HepG2 (cell line): Measurements from ENCODE around the gene SRSF2. TPM values are rescaled to one million over a fixed set of nuclear protein-coding genes. Genes with fewer than 3 reads are reported as not detected.

Source experiments
- AGO1 ChIP-seq: fragments of 200-400 bp; formaldehyde crosslinking; IDR thresholded peaks from 2 replicates; pipeline ENCODE4 v1.6.1; 2017; ENCODE audit warnings: mild to moderate bottlenecking, low read depth, low read length, moderate library complexity; ENCODE audit not compliant: poor library complexity, severe bottlenecking
- ELF1 ChIP-seq: sonication (generic); formaldehyde crosslinking; IDR thresholded peaks from 2 replicates; pipeline ENCODE4 v1.4.0; 2020; ENCODE audit warnings: missing genetic modification reagents
- KDM6A ChIP-seq: IDR thresholded peaks from 2 replicates; pipeline ENCODE4 v1.6.1; 2016; ENCODE audit warnings: low read depth
- NR3C1 ChIP-seq: sonication (generic); formaldehyde crosslinking; IDR thresholded peaks from 2 replicates; pipeline ENCODE4 v1.4.0; 2020; ENCODE audit warnings: missing genetic modification reagents
- PCBP1 ChIP-seq: fragments of 200-400 bp; formaldehyde crosslinking; IDR thresholded peaks from 2 replicates; pipeline ENCODE4 v1.6.1; 2017; ENCODE audit warnings: mild to moderate bottlenecking, low read depth, low read length, borderline replicate concordance
- RELA ChIP-seq: sonication (generic); formaldehyde crosslinking; IDR thresholded peaks from 2 replicates; pipeline ENCODE4 v1.4.0; 2020; ENCODE audit warnings: missing genetic modification reagents
- SRF ChIP-seq: IDR thresholded peaks from 2 replicates; pipeline ENCODE4 v1.6.1; 2011; ENCODE audit warnings: mild to moderate bottlenecking, low read depth, low read length, moderate library complexity
- TARDBP ChIP-seq: sonication (generic); formaldehyde crosslinking; IDR thresholded peaks from 2 replicates; pipeline ENCODE4 v1.8.0; 2022; ENCODE audit warnings: mild to moderate bottlenecking, missing genetic modification reagents
- TBL1XR1 ChIP-seq: fragments of 150-350 bp; IDR thresholded peaks from 2 replicates; pipeline ENCODE4 v1.6.1; 2014; ENCODE audit warnings: borderline replicate concordance, low read length; ENCODE audit not compliant: partially characterized antibody
- TCF7 ChIP-seq: sonication (generic); IDR thresholded peaks from 2 replicates; pipeline ENCODE4 v1.6.1; 2016; ENCODE audit warnings: antibody characterized with exemption, low read depth
- ZNF232 ChIP-seq: sonication (generic); formaldehyde crosslinking; IDR thresholded peaks from 2 replicates; pipeline ENCODE4 v1.4.0; 2020; ENCODE audit warnings: missing genetic modification reagents, borderline replicate concordance
- ZNF530 ChIP-seq: sonication (generic); formaldehyde crosslinking; IDR thresholded peaks from 2 replicates; pipeline ENCODE4 v1.5.0; 2020; ENCODE audit warnings: low read depth, mild to moderate bottlenecking, missing genetic modification reagents
- ZNF652 ChIP-seq: IDR thresholded peaks from 2 replicates; pipeline ENCODE4 v1.6.1; 2016; ENCODE audit warnings: low read depth, borderline replicate concordance
- ZNF781 ChIP-seq: sonication (generic); formaldehyde crosslinking; IDR thresholded peaks from 2 replicates; pipeline ENCODE4 v1.5.1; 2020; ENCODE audit warnings: borderline replicate concordance, mild to moderate bottlenecking, missing genetic modification reagents; ENCODE audit errors: not compliant biosample characterization
- polyA plus RNA-seq, 8 experiments: library from polyadenylated mRNA; depleted of rRNA in 3 of 8; stranded (reverse) in 7 of 8; unstranded in 1 of 8; fragments of >200 nt; fragmentation: Illumina TruSeq in 4 of 8; extraction: Trizol in 4 of 8; gene quantifications; 2 replicates each; pipeline versions ENCODE4 v1.2.1 to v1.2.3, GENCODE V29; 2011 to 2016; ENCODE audit warnings: low read depth in 4 of 8, missing spikeins in 1 of 8, mixed read lengths in 1 of 8; ENCODE audit not compliant: insufficient read depth in 1 of 8
- total RNA-seq, 5 experiments: library from RNA; depleted of rRNA; stranded (reverse); fragments of >200 nt; fragmentation: Illumina TruSeq; extraction: Trizol; gene quantifications; 2 replicates each; pipeline ENCODE4 v1.2.3, GENCODE V29; 2016; ENCODE audit warnings: low read depth in 1 of 5
- TF ChIP-seq, protein P1 (sequence below): IDR thresholded peaks from 2 replicates; pipeline ENCODE4 v1.6.1; 2016; ENCODE audit warnings: mild to moderate bottlenecking
- TF ChIP-seq, protein P2 (sequence below): IDR thresholded peaks from 2 replicates; pipeline ENCODE4 v1.6.1; 2016; ENCODE audit warnings: missing compliant biosample characterization, missing genetic modification reagents, borderline replicate concordance
- TF ChIP-seq, protein P3 (sequence below), 2 experiments: sonication (generic) in 1 of 2; formaldehyde crosslinking in 1 of 2; IDR thresholded peaks; 2 replicates each; pipeline versions ENCODE4 v1.5.1 to v1.6.1; 2011 to 2020; ENCODE audit warnings: borderline replicate concordance in 1 of 2, low read depth in 1 of 2, low read length in 1 of 2, mild to moderate bottlenecking in 1 of 2, missing genetic modification reagents in 1 of 2, moderate library complexity in 1 of 2
- TF ChIP-seq, protein P4 (sequence below): sonication (generic); formaldehyde crosslinking; conservative IDR thresholded peaks from 2 replicates; pipeline ENCODE4 v1.5.0; 2020; ENCODE audit warnings: missing genetic modification reagents
- TF ChIP-seq, protein P5 (sequence below): sonication (generic); formaldehyde crosslinking; IDR thresholded peaks from 2 replicates; pipeline ENCODE4 v1.5.0; 2020; ENCODE audit warnings: missing genetic modification reagents
- TF ChIP-seq, protein P6 (sequence below): IDR thresholded peaks from 2 replicates; pipeline ENCODE4 v1.6.1; 2016; ENCODE audit warnings: control low read depth

Gene SRSF2
- total and polyA plus RNA-seq, 2 of the 13 experiments (the other 11 are each of a cell fraction or from before 2014, with no cell fraction given) = 306 to 319 TPM

DNA sequence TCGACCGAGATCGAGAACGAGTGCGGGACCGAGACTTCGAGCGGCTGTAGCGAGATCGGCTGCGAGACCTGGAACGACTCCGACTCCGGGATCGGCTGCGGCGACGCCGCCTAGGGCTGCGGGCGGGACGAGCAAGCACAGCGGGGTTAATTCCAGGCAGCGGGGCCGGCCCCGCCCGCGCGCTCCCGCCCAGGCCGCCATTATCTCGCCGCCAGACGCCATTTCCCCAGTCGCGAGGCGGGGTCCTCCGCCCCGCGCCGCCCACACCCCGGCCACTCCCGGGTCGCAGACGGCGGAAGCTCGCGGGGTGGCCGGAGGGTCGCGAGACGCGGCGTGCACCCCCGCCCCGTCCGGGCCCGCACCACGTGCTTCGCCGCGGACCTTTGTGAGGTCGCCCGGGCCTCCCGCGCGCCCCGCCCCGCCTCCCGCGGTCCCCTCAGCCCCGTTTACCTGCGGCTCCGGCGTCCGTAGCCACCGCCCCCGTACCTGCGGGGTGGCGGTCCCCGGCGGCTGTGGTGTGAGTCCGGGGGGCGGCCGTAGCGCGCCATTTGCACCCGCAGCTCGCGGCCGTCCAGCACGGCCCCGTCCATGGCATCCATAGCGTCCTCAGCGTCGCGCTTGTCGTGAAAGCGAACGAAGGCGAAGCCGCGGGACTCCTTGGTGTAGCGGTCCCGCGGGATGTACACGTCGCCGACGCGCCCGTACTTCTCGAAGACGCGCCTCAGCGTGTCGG is 616 bp downstream of the SRSF2 start (continued):
- TF ChIP-seq TCF7 = no peak
- TF ChIP-seq, protein P1, sequence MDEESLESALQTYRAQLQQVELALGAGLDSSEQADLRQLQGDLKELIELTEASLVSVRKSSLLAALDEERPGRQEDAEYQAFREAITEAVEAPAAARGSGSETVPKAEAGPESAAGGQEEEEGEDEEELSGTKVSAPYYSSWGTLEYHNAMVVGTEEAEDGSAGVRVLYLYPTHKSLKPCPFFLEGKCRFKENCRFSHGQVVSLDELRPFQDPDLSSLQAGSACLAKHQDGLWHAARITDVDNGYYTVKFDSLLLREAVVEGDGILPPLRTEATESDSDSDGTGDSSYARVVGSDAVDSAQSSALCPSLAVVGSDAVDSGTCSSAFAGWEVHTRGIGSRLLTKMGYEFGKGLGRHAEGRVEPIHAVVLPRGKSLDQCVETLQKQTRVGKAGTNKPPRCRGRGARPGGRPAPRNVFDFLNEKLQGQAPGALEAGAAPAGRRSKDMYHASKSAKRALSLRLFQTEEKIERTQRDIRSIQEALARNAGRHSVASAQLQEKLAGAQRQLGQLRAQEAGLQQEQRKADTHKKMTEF (CRISPR knock-in tag) = no peak
- TF ChIP-seq, protein P2, sequence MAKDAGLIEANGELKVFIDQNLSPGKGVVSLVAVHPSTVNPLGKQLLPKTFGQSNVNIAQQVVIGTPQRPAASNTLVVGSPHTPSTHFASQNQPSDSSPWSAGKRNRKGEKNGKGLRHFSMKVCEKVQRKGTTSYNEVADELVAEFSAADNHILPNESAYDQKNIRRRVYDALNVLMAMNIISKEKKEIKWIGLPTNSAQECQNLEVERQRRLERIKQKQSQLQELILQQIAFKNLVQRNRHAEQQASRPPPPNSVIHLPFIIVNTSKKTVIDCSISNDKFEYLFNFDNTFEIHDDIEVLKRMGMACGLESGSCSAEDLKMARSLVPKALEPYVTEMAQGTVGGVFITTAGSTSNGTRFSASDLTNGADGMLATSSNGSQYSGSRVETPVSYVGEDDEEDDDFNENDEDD (CRISPR knock-in tag) = peak; percentile 40; the same call in 1 of the 2 replicates
- peak; percentile 55; the same call in 1 of the 2 replicates for TF ChIP-seq ZNF652
- no peak for TF ChIP-seq PCBP1
- no peak for TF ChIP-seq NR3C1 (CRISPR knock-in tag)
- no peak; the same call in 1 of the 2 replicates for TF ChIP-seq TARDBP (CRISPR knock-in tag)
- TF ChIP-seq, protein P3, sequence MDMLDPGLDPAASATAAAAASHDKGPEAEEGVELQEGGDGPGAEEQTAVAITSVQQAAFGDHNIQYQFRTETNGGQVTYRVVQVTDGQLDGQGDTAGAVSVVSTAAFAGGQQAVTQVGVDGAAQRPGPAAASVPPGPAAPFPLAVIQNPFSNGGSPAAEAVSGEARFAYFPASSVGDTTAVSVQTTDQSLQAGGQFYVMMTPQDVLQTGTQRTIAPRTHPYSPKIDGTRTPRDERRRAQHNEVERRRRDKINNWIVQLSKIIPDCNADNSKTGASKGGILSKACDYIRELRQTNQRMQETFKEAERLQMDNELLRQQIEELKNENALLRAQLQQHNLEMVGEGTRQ (IDR thresholded peaks at IDR 0.05; ENCODE audit: low read depth, low read length) = no peak
- TF ChIP-seq, protein P3 (CRISPR knock-in tag; IDR thresholded peaks at IDR 0.05; ENCODE audit: borderline replicate concordance) = no peak
- TF ChIP-seq RELA (CRISPR knock-in tag) = no peak
- TF ChIP-seq, protein P4, sequence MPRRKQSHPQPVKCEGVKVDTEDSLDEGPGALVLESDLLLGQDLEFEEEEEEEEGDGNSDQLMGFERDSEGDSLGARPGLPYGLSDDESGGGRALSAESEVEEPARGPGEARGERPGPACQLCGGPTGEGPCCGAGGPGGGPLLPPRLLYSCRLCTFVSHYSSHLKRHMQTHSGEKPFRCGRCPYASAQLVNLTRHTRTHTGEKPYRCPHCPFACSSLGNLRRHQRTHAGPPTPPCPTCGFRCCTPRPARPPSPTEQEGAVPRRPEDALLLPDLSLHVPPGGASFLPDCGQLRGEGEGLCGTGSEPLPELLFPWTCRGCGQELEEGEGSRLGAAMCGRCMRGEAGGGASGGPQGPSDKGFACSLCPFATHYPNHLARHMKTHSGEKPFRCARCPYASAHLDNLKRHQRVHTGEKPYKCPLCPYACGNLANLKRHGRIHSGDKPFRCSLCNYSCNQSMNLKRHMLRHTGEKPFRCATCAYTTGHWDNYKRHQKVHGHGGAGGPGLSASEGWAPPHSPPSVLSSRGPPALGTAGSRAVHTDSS = no peak
- TF ChIP-seq, protein P5, sequence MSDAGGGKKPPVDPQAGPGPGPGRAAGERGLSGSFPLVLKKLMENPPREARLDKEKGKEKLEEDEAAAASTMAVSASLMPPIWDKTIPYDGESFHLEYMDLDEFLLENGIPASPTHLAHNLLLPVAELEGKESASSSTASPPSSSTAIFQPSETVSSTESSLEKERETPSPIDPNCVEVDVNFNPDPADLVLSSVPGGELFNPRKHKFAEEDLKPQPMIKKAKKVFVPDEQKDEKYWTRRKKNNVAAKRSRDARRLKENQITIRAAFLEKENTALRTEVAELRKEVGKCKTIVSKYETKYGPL = no peak
- TF ChIP-seq ELF1 (CRISPR knock-in tag) = no peak
- TF ChIP-seq, protein P6, sequence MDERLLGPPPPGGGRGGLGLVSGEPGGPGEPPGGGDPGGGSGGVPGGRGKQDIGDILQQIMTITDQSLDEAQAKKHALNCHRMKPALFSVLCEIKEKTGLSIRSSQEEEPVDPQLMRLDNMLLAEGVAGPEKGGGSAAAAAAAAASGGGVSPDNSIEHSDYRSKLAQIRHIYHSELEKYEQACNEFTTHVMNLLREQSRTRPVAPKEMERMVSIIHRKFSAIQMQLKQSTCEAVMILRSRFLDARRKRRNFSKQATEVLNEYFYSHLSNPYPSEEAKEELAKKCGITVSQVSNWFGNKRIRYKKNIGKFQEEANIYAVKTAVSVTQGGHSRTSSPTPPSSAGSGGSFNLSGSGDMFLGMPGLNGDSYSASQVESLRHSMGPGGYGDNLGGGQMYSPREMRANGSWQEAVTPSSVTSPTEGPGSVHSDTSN (CRISPR knock-in tag) = no peak
- no peak for TF ChIP-seq KDM6A (CRISPR knock-in tag)
- TF ChIP-seq ZNF781 (CRISPR knock-in tag) = no peak
- no peak for TF ChIP-seq SRF
- TF ChIP-seq TBL1XR1 = no peak
- TF ChIP-seq ZNF530 = no peak
- TF ChIP-seq ZNF232 (CRISPR knock-in tag) = no peak
- TF ChIP-seq AGO1 = no peak
